Trophoblast cell (in vitro differentiated cells and primary cell): ENCODE measurements around the gene PTPRN2.

Experiments
- DNase-seq, 2 donors: peaks; one replicate each; pipeline ENCODE4 v3.0.0-alpha.2; 2016
- H2AFZ ChIP-seq: 2 replicates; pipeline ENCODE4 v1.6.1; 2013; ENCODE audit warnings: low read length, moderate library complexity, mild to moderate bottlenecking; ENCODE audit not compliant: insufficient read depth, poor library complexity
- H2AK5ac ChIP-seq: 2 replicates; pipeline ENCODE4 v1.6.1; 2013; ENCODE audit warnings: mild to moderate bottlenecking, low read length
- H2BK120ac ChIP-seq: 2 replicates; pipeline ENCODE4 v1.6.1; 2013; ENCODE audit warnings: low read length, mild to moderate bottlenecking, moderate library complexity; ENCODE audit not compliant: insufficient read depth, poor library complexity
- H2BK12ac ChIP-seq: 2 replicates; pipeline ENCODE4 v1.6.1; 2013; ENCODE audit warnings: mild to moderate bottlenecking, low read length, moderate library complexity
- H2BK5ac ChIP-seq: 2 replicates; pipeline ENCODE4 v1.6.1; 2013; ENCODE audit warnings: low read length, low read depth, moderate library complexity, mild to moderate bottlenecking; ENCODE audit not compliant: poor library complexity
- H3K14ac ChIP-seq: 2 replicates; pipeline ENCODE4 v1.6.1; 2013; ENCODE audit warnings: mild to moderate bottlenecking, low read length
- H3K18ac ChIP-seq: 2 replicates; pipeline ENCODE4 v1.6.1; 2013; ENCODE audit warnings: mild to moderate bottlenecking, low read length
- H3K23ac ChIP-seq: 2 replicates; pipeline ENCODE4 v1.6.1; 2013; ENCODE audit warnings: low read length
- H3K27ac ChIP-seq: 2 replicates; pipeline ENCODE4 v1.5.1; 2013; ENCODE audit warnings: low read depth, mild to moderate bottlenecking, inconsistent platforms, low read length, moderate library complexity
- H3K27me3 ChIP-seq: 2 replicates; pipeline ENCODE4 v1.6.1; 2013; ENCODE audit warnings: inconsistent platforms, mild to moderate bottlenecking, low read length, moderate library complexity; ENCODE audit not compliant: insufficient read depth
- H3K36me3 ChIP-seq, 2 experiments: 1 replicate in 1 of 2; 2 replicates in 1 of 2; pipeline ENCODE4 v1.6.1; 2013; ENCODE audit warnings: low read length in 2 of 2, mild to moderate bottlenecking in 2 of 2, moderate library complexity in 1 of 2; ENCODE audit not compliant: insufficient read depth in 2 of 2, control insufficient read depth in 1 of 2
- H3K4ac ChIP-seq: 2 replicates; pipeline ENCODE4 v1.6.1; 2013; ENCODE audit warnings: low read depth, mild to moderate bottlenecking, low read length, moderate library complexity
- H3K4me1 ChIP-seq, 2 experiments: 1 replicate in 1 of 2; 2 replicates in 1 of 2; pipeline ENCODE4 v1.6.1; 2013; ENCODE audit warnings: low read length in 2 of 2, mild to moderate bottlenecking in 2 of 2, moderate library complexity in 1 of 2; ENCODE audit not compliant: insufficient read depth in 2 of 2, control insufficient read depth in 1 of 2
- H3K4me2 ChIP-seq: 2 replicates; pipeline ENCODE4 v1.6.1; 2013; ENCODE audit warnings: inconsistent platforms, mild to moderate bottlenecking, low read length, moderate library complexity
- H3K4me3 ChIP-seq: 2 replicates; pipeline ENCODE4 v1.5.1; 2013; ENCODE audit warnings: mild to moderate bottlenecking, low read depth, low read length, inconsistent platforms
- H3K79me1 ChIP-seq: one replicate; pipeline ENCODE4 v1.6.1; 2013; ENCODE audit warnings: low read length
- H3K79me2 ChIP-seq: 2 replicates; pipeline ENCODE4 v1.6.1; 2013; ENCODE audit warnings: low read length, mild to moderate bottlenecking; ENCODE audit not compliant: control insufficient read depth, insufficient read depth, poor library complexity
- H3K9ac ChIP-seq: 2 replicates; pipeline ENCODE4 v1.6.1; 2013; ENCODE audit warnings: mild to moderate bottlenecking, low read length
- H3K9me3 ChIP-seq: 2 replicates; pipeline ENCODE4 v1.6.1; 2013; ENCODE audit warnings: low read depth, mild to moderate bottlenecking, control low read depth, inconsistent platforms, low read length; ENCODE audit not compliant: insufficient read depth
- H4K12ac ChIP-seq: 2 replicates; pipeline ENCODE4 v1.6.1; 2013; ENCODE audit warnings: low read depth, mild to moderate bottlenecking, low read length, moderate library complexity
- H4K8ac ChIP-seq: 2 replicates; pipeline ENCODE4 v1.6.1; 2013; ENCODE audit warnings: low read depth, mild to moderate bottlenecking, low read length, moderate library complexity
- H4K91ac ChIP-seq: one replicate; pipeline ENCODE4 v1.6.1; 2013; ENCODE audit warnings: low read depth, mild to moderate bottlenecking, low read length, moderate library complexity
- WGBS: extraction: QIAGEN DNeasy Blood & Tissue Kit; methylation state at CpG from one replicate; pipeline ENCODE4 v1.1.7; 2013; ENCODE audit warnings: missing lambda C conversion rate; ENCODE audit not compliant: insufficient read length, insufficient coverage; ENCODE audit errors: extremely low coverage; 5-methylcytosine and 5-hydroxymethylcytosine counted together

Gene PTPRN2

GRCh38 chr7:158259141-158259540 is 328.5 kb downstream of the PTPRN2 start:
- Histone ChIP-seq H2BK5ac (no peak overlapping the region), H2AFZ (no peak overlapping the region), H3K4ac (no peak overlapping the region), H3K9me3 (peaks cover 54% of the 10 kb centered on the region), H2BK12ac (no peak overlapping the region), H4K91ac (no peak overlapping the region), H3K23ac (no peak overlapping the region), H3K79me1 (no peaks in the 10 kb centered on the region), H3K4me3 (no peak overlapping the region), H3K9ac (no peak overlapping the region), H3K27ac (no peak overlapping the region), H4K12ac (no peak overlapping the region), H3K18ac (no peak overlapping the region), H3K4me2 (no peak overlapping the region), H3K27me3 (no peaks in the 10 kb centered on the region), H2AK5ac (no peak overlapping the region), H2BK120ac (no peak overlapping the region), H3K36me3 (no peaks in the 10 kb centered on the region), H4K8ac (no peak overlapping the region), H3K79me2 (no peaks in the 10 kb centered on the region), H3K4me1 (no peaks in the 10 kb centered on the region), H3K14ac (no peak overlapping the region)
- DNase-seq: no peak
- WGBS: no CpG with 5 or more reads among the region's 10 CpGs

DNA sequence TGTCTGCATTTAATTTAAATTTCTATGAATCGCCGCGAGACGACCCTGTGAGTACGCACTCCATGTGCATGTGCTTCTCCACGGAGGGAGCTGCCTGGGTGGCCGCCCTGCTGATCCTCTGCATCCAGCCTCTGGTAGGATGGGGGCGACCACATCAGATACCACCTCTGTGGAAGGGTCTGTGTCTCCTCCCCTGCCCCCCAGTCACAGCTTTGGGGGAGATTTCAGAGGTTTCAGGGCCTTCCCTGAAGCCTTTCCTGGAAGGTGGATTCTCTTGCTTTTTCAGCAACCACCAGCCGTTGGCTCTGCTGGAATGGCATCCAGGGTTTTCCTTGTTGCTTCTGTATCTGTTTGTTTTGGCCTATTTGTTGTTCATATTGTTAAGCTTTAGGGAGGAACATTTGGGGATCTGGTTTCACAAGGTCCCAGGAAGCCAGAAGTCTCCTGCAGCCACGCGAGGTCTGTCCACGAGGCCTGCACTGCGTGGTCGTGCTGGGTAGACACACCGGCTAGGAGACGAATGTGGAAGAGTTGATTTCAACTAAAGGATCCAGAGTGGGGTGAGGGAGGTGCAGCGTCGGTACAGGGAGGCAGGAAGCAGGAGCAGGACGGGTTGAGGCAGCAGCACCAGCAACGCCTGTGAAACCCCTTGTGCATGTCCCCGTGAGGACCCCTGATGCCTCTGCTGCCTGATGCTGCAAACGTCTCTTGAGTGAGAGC is 329.1 kb downstream of the PTPRN2 start:
- DNase-seq: no peak
- Histone ChIP-seq H4K12ac (no peak overlapping the region), H3K4me1 (no peaks in the 10 kb centered on the region), H3K23ac (no peak overlapping the region), H3K14ac (no peak overlapping the region), H2AK5ac (no peak overlapping the region), H3K27ac (no peak overlapping the region), H2BK12ac (no peak overlapping the region), H3K18ac (no peak overlapping the region), H3K9me3 (peaks cover 50% of the 10 kb centered on the region), H4K8ac (no peak overlapping the region), H3K79me1 (no peaks in the 10 kb centered on the region), H3K36me3 (no peaks in the 10 kb centered on the region), H3K9ac (no peak overlapping the region), H2BK120ac (no peak overlapping the region), H3K4ac (no peak overlapping the region), H3K4me2 (no peak overlapping the region), H3K79me2 (no peaks in the 10 kb centered on the region), H4K91ac (no peak overlapping the region), H3K27me3 (no peaks in the 10 kb centered on the region), H3K4me3 (no peak overlapping the region), H2AFZ (no peak overlapping the region), H2BK5ac (no peak overlapping the region)
- WGBS: no CpG with 5 or more reads among the region's 22 CpGs

GRCh38 chr7:158257516-158258410 is 329.9 kb downstream of the PTPRN2 start:
- Histone ChIP-seq H4K91ac (no peak overlapping the region), H3K27me3 (no peaks in the 10 kb centered on the region), H3K9me3 (peaks cover 43% of the 10 kb centered on the region), H3K14ac (no peak overlapping the region), H2BK5ac (no peak overlapping the region), H4K8ac (no peak overlapping the region), H3K79me2 (no peaks in the 10 kb centered on the region), H3K23ac (no peak overlapping the region), H3K27ac (no peak overlapping the region), H3K18ac (no peak overlapping the region), H2BK120ac (no peak overlapping the region), H4K12ac (no peak overlapping the region), H3K4ac (no peak overlapping the region), H3K4me1 (no peaks in the 10 kb centered on the region), H3K9ac (no peak overlapping the region), H3K79me1 (no peaks in the 10 kb centered on the region), H2AFZ (no peak overlapping the region), H3K4me3 (peak overlapping the region; percentile 11), H3K36me3 (no peaks in the 10 kb centered on the region), H3K4me2 (no peak overlapping the region), H2AK5ac (no peak overlapping the region), H2BK12ac (no peak overlapping the region)
- no peak for DNase-seq
- WGBS: no CpG with 5 or more reads among the region's 33 CpGs

DNA sequence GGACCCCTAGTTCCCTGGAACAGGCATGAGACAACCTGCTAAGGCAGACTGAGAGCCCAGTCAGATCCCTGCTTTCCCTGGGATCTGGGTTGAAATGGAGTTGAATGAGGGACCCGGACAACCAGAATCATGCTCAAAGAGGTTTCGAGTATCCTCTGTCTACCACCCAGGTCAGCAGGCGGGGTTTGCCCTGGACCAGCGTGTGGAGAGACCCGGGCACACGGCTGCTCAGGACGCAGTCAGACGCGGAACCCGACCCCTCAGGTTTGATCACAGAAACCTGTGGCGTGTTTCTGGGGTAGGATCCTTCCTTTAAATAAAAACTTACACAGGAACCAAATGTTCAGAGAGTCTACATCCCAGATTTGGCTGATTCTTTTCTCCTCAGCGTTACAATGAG is 330.6 kb downstream of the PTPRN2 start:
- H4K91ac ChIP-seq: no peak overlapping the region
- H4K8ac ChIP-seq: no peak overlapping the region
- peaks cover 38% of the 10 kb centered on the region for H3K9me3 ChIP-seq
- no peak overlapping the region for H2BK12ac ChIP-seq
- no CpG with 5 or more reads among the region's 12 CpGs for WGBS
- no peak overlapping the region for H3K23ac ChIP-seq
- no peak overlapping the region for H2BK5ac ChIP-seq
- no peaks in the 10 kb centered on the region for H3K27me3 ChIP-seq
- H3K4ac ChIP-seq: no peak overlapping the region
- no peaks in the 10 kb centered on the region for H3K36me3 ChIP-seq
- no peak overlapping the region for H3K4me3 ChIP-seq
- H3K18ac ChIP-seq: no peak overlapping the region
- H3K4me1 ChIP-seq: no peaks in the 10 kb centered on the region
- no peak overlapping the region for H3K27ac ChIP-seq
- H3K4me2 ChIP-seq: no peak overlapping the region
- H2AK5ac ChIP-seq: no peak overlapping the region
- no peak overlapping the region for H3K14ac ChIP-seq
- no peaks in the 10 kb centered on the region for H3K79me2 ChIP-seq
- no peak overlapping the region for H4K12ac ChIP-seq
- H2AFZ ChIP-seq: no peak overlapping the region
- no peak overlapping the region for H3K9ac ChIP-seq
- no peaks in the 10 kb centered on the region for H3K79me1 ChIP-seq
- no peak for DNase-seq
- no peak overlapping the region for H2BK120ac ChIP-seq
